ENCODE measurements around the gene TMEM232.

GRCh38 chr5:110549301-110549700 is 177.2 kb downstream of the TMEM232 start:
- TF ChIP-seq CTCF (IDR thresholded peaks at IDR 0.05) (no peak), POLR2A (IDR thresholded peaks at IDR 0.05) (no peak)
